Muscle layer of colon (tissue), 2 donors: Measurements from ENCODE around the gene KRTAP19-7.

Source experiments
- H3K27ac ChIP-seq: one replicate; pipeline ENCODE4 v1.7.0; 2013; ENCODE audit warnings: low read depth, mild to moderate bottlenecking, low read length, moderate library complexity
- H3K27me3 ChIP-seq, 2 donors: one replicate each; pipeline ENCODE4 v1.7.0; 2013; ENCODE audit warnings: low read length in 2 of 2, mild to moderate bottlenecking in 2 of 2; ENCODE audit not compliant: insufficient read depth in 2 of 2, control insufficient read depth in 1 of 2
- H3K36me3 ChIP-seq: one replicate; pipeline ENCODE4 v1.7.0; 2013; ENCODE audit warnings: mild to moderate bottlenecking, low read length; ENCODE audit not compliant: insufficient read depth
- H3K4me1 ChIP-seq: one replicate; pipeline ENCODE4 v1.7.0; 2013; ENCODE audit warnings: mild to moderate bottlenecking, low read length; ENCODE audit not compliant: insufficient read depth
- H3K4me3 ChIP-seq, 2 donors: one replicate each; pipeline ENCODE4 v1.7.0; 2013; ENCODE audit warnings: low read length in 2 of 2, low read depth in 1 of 2, mild to moderate bottlenecking in 1 of 2, moderate library complexity in 1 of 2
- H3K9ac ChIP-seq: one replicate; pipeline ENCODE4 v1.7.0; 2013; ENCODE audit warnings: low read length
- H3K9me3 ChIP-seq: one replicate; pipeline ENCODE4 v1.7.0; 2013; ENCODE audit warnings: mild to moderate bottlenecking, low read length
- donor health status: abdominal sarcoma.
- donor health status: Adenocarcinoma of cecum.

KRTAP19-7 gene

GRCh38 chr21:30563072-30563471 lies 2.0 kb upstream of the KRTAP19-7 start:
- H3K4me3 ChIP-seq, result no peak overlapping the region
- no peak overlapping the region for H3K9ac ChIP-seq
- no peaks in the 10 kb centered on the region for H3K9me3 ChIP-seq
- no peaks in the 10 kb centered on the region for H3K27me3 ChIP-seq
- no peak overlapping the region for H3K27ac ChIP-seq
- no peaks in the 10 kb centered on the region for H3K4me1 ChIP-seq
- no peaks in the 10 kb centered on the region for H3K36me3 ChIP-seq

GRCh38 chr21:30561957-30562356 lies 843 bp upstream of the KRTAP19-7 start:
- Histone ChIP-seq H3K9ac (no peak overlapping the region), H3K9me3 (no peaks in the 10 kb centered on the region), H3K27me3 (no peaks in the 10 kb centered on the region), H3K36me3 (no peaks in the 10 kb centered on the region), H3K27ac (no peak overlapping the region), H3K4me1 (no peaks in the 10 kb centered on the region), H3K4me3 (no peak overlapping the region)

GRCh38 chr21:30555095-30555494 lies 6.0 kb downstream of the KRTAP19-7 start:
- Histone ChIP-seq H3K9me3 (no peaks in the 10 kb centered on the region), H3K27ac (no peak overlapping the region), H3K4me1 (no peaks in the 10 kb centered on the region), H3K36me3 (no peaks in the 10 kb centered on the region), H3K9ac (no peak overlapping the region), H3K4me3 (no peak overlapping the region), H3K27me3 (no peaks in the 10 kb centered on the region)

GRCh38 chr21:30552782-30553181 lies 8.3 kb downstream of the KRTAP19-7 start:
- Histone ChIP-seq H3K27ac (no peak overlapping the region), H3K9ac (no peak overlapping the region), H3K36me3 (no peaks in the 10 kb centered on the region), H3K4me3 (no peak overlapping the region), H3K9me3 (no peaks in the 10 kb centered on the region), H3K4me1 (no peaks in the 10 kb centered on the region), H3K27me3 (no peaks in the 10 kb centered on the region)

- no peaks in the 10 kb centered on the region for H3K36me3 ChIP-seq
- no peaks in the 10 kb centered on the region for H3K9me3 ChIP-seq
- no peaks in the 10 kb centered on the region for H3K27me3 ChIP-seq
- H3K9ac ChIP-seq, result no peak within 1 kb of the TSS
- H3K27ac ChIP-seq, result no peak within 1 kb of the TSS
- H3K4me3 ChIP-seq, result no peak within 1 kb of the TSS
- no peaks in the 10 kb centered on the region for H3K4me1 ChIP-seq
These were observed 19.4 kb downstream of the KRTAP19-7 start, which contains the start of gene KRTAP19-6 for GRCh38 chr21:30541764-30542163. KRTAP19-6 (minus strand) TSS chr21:30541864; CDS start chr21:30541833, 31 bp downstream.

- no peaks in the 10 kb centered on the region for H3K9me3 ChIP-seq
- H3K27me3 ChIP-seq, result no peaks in the 10 kb centered on the region
- no peaks in the 10 kb centered on the region for H3K36me3 ChIP-seq
- H3K27ac ChIP-seq, result no peak overlapping the region
- no peak overlapping the region for H3K9ac ChIP-seq
- H3K4me1 ChIP-seq, result no peaks in the 10 kb centered on the region
- no peak overlapping the region for H3K4me3 ChIP-seq
These were observed 42.2 kb downstream of the KRTAP19-7 start for GRCh38 chr21:30518876-30519275.

- Histone ChIP-seq H3K27me3 (no peaks in the 10 kb centered on the region), H3K9ac (no peak overlapping the region), H3K36me3 (no peaks in the 10 kb centered on the region), H3K27ac (no peak overlapping the region), H3K4me1 (no peaks in the 10 kb centered on the region), H3K9me3 (no peaks in the 10 kb centered on the region), H3K4me3 (no peak overlapping the region)
These were observed 45.4 kb downstream of the KRTAP19-7 start for GRCh38 chr21:30515681-30516080.
